ENCODE measurements around the gene SLC9A9. TPM values are rescaled to one million over a fixed set of nuclear protein-coding genes. Genes with fewer than 3 reads are reported as not detected.

SLC9A9 gene
- total and polyA plus RNA-seq, 9 of the 15 experiments (the other 6 are each of a cell fraction or from before 2014, with no cell fraction given), result 0.03 to 0.13 TPM; not detected in 7

DNA sequence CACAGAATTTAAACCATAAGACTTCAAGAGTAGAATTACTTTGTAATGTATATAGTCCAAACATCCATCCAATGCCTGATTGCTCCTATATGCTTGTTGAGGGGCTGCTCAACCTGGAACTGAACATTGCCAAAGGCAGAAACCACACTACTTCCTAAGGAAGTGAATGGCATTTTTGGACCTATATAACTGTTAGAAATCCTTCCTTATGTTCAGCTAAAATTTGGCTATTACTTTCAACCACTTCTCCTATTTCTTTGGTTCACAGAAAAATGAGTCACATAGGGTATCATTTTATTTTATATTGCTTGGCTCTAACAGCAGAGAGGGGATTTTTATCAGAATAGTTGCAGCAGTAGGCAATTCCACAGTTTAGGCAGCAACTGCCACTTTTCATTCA, 342.1 kb downstream of the SLC9A9 start (continued):
- TF ChIP-seq, protein P1, sequence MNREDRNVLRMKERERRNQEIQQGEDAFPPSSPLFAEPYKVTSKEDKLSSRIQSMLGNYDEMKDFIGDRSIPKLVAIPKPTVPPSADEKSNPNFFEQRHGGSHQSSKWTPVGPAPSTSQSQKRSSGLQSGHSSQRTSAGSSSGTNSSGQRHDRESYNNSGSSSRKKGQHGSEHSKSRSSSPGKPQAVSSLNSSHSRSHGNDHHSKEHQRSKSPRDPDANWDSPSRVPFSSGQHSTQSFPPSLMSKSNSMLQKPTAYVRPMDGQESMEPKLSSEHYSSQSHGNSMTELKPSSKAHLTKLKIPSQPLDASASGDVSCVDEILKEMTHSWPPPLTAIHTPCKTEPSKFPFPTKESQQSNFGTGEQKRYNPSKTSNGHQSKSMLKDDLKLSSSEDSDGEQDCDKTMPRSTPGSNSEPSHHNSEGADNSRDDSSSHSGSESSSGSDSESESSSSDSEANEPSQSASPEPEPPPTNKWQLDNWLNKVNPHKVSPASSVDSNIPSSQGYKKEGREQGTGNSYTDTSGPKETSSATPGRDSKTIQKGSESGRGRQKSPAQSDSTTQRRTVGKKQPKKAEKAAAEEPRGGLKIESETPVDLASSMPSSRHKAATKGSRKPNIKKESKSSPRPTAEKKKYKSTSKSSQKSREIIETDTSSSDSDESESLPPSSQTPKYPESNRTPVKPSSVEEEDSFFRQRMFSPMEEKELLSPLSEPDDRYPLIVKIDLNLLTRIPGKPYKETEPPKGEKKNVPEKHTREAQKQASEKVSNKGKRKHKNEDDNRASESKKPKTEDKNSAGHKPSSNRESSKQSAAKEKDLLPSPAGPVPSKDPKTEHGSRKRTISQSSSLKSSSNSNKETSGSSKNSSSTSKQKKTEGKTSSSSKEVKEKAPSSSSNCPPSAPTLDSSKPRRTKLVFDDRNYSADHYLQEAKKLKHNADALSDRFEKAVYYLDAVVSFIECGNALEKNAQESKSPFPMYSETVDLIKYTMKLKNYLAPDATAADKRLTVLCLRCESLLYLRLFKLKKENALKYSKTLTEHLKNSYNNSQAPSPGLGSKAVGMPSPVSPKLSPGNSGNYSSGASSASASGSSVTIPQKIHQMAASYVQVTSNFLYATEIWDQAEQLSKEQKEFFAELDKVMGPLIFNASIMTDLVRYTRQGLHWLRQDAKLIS (CRISPR knock-in tag; IDR thresholded peaks at IDR 0.05), result no peak
- TF ChIP-seq ZBTB7A (IDR thresholded peaks at IDR 0.05; ENCODE audit: borderline replicate concordance, control insufficient read depth, low read depth, low read length) (no peak), BRCA1 (IDR thresholded peaks at IDR 0.05) (no peak), BRCA1 (CRISPR knock-in tag; IDR thresholded peaks at IDR 0.05) (no peak)

DNA sequence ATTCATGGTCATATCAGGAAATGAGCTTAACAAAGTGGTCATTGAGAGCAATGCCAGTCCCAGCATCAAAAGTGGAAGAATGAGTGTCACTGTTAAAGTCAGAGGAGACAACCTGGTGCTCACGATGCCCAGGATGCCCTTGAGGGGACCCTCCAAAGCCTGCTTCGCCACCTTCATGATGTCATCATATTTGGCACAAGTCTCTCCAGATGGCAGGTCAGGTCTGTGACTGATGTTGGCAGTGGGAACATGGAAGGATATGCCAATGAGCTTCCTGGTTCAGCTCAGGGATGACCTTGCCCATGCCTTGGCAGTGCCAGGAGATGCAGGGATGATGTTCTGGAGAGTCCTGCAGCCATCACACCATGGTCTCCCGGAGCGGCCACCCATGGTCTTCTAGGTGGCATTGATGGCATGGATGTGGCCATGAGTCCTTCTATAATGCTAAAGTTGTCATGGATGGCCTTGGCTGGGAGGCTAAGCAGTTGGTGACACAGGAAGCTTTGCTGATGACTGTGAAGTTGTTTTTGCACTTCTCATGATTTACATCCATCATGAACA, 344.9 kb downstream of the SLC9A9 start:
- DNase-seq (ENCODE audit: extremely low read depth in 1 of 4, low spot score in 3 of 4) (no peak), ATAC-seq (no peak), FAIRE-seq (no peak)
- ChIA-PET POLR2A (interaction anchor here (0.6 kb wide), 1 partner anchor 31 kb away, joined by 3 read pairs; no protein-coding TSS in a partner anchor), CTCF (ENCODE audit: low intra/inter-chr PET ratio) (no interaction called here)
- no TSS peak for BruUV-seq (replicated peaks)
- Histone ChIP-seq H4K20me1 (replicated peaks; ENCODE audit: control insufficient read depth, insufficient read depth, low read length) (no peaks in the 10 kb centered on the region), H3K4me3 (no peak overlapping the region), H3K79me2 (ENCODE audit: control insufficient read depth, insufficient read depth, low read length) (no peaks in the 10 kb centered on the region), H3K27me3 (ENCODE audit: control insufficient read depth in 2 of 2, insufficient read depth in 2 of 2, low read length in 2 of 2) (peaks cover 0 to 6% of the 10 kb centered on the region in 2 experiments; a peak in 1 of 5 replicates), H3K9me1 (ENCODE audit: control insufficient read depth, insufficient read depth, low read length) (no peaks in the 10 kb centered on the region), H3K36me3 (ENCODE audit: control insufficient read depth, insufficient read depth, low read length) (no peaks in the 10 kb centered on the region), H3K4me1 (replicated peaks in 1 of 2; ENCODE audit: control insufficient read depth in 2 of 2, insufficient read depth in 2 of 2, low read length in 2 of 2) (no peaks in the 10 kb centered on the region), H3K9me3 (replicated peaks; ENCODE audit: control insufficient read depth, insufficient read depth, low read depth, low read length) (no peaks in the 10 kb centered on the region), H3K4me2 (ENCODE audit: insufficient read depth, low read length) (no peak overlapping the region), H3K9ac (ENCODE audit: insufficient read depth in 1 of 2, low read depth in 2 of 2, low read length in 2 of 2) (no peak overlapping the region), H3K27ac (ENCODE audit: extremely low read depth, low read depth, low read length) (no peak overlapping the region), H2AFZ (ENCODE audit: low read depth, low read length) (no peak overlapping the region)
- intact Hi-C loops (cut with micrococcal nuclease), result no loop called here
- no peak for TF ChIP-seq BRF1 (IDR thresholded peaks at IDR 0.05; ENCODE audit: borderline replicate concordance, extremely low read depth, insufficient read length)
- TF ChIP-seq HNRNPLL (IDR thresholded peaks at IDR 0.05; ENCODE audit: low read depth, low read length, poor library complexity, severe bottlenecking), result no peak
- TF ChIP-seq POU5F1 (IDR thresholded peaks at IDR 0.05; ENCODE audit: borderline replicate concordance, low read depth, low read length, partially characterized antibody), result no peak
- TF ChIP-seq FOXA1 (IDR thresholded peaks at IDR 0.05; ENCODE audit: borderline replicate concordance), result no peak
- 27% methylated on average over 4 of the region's 4 CpGs for WGBS (ENCODE audit: insufficient coverage, low coverage, missing lambda C conversion rate)
- in situ Hi-C loops (cut with MboI), result no loop called here
